Epidermal melanocyte (primary cell): ENCODE results near the gene MYO5A.
"Not testable (repeated sequence)": the region's sequence is repeated elsewhere in the genome, so short reads cannot be mapped to it uniquely, and the experiment has no call there.

Source experiments
- DNase-seq: peaks from one replicate; pipeline ENCODE4 v3.0.0; 2011; ENCODE audit warnings: low spot score; ENCODE audit not compliant: insufficient read length

MYO5A gene

DNA sequence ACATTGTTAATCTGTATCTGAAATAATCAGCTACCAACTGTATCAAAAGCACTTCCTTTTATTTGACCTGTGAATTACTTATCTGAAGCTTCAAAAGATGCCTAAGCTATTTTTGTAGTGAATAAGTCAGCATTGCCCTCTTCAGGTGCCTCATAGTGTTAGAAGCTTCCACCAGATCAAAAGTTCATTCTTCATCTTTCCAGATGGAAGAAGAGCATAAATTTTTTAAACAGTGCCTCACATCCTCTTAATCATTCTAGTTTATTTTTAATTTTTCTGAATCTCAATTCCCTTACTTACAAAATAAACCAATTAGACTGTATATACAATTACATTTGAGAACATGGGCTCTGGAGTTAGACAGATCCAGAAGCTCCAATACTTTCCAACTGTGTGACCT is 65.0 kb downstream of the MYO5A start:
- no peak for DNase-seq

DNA sequence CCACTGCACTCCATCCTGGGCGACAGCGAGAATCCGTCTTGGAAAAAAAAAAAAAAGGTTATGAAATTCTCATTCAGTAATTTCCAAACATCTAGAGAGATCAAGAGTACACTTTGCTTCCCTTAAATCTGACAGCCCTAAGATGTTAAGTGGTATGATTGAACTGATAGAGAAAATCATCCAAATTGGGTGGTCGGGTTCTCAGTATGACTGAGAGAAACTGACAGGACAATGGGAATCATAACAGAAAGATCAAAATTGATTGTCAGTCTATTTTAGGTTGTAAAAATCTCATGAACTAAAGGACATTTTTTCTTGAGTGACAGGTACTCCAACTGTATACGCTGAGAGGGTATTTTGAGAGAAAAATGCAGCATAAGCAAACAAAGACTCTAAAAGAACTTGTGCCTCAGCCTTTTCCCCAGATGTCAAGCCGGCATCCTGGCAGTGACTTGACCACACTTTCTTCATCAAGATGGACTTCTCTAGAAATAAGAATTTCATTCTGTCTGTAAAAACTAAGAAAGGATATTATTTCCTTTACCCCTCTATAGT is 65.8 kb downstream of the MYO5A start:
- DNase-seq: no peak

DNA sequence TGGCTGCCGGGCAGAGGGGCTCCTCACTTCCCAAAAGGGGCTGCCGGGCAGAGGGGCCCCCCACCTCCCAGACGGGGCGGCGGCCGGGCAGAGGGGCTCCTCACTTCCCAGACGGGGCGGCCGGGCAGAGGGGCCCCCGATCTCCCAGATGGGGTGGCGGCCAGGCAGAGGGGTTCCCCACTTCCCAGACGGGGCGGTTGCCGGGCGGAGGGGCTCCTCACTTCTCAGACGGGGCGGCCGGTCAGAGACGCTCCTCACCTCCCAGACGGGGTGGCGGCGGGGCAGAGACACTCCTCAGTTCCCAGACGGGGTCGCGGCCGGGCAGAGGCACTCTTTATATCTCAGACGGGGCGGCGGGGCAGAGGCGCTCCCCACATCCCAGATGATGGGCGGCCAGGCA is 69.0 kb downstream of the MYO5A start:
- DNase-seq: not testable (repeated sequence)

DNA sequence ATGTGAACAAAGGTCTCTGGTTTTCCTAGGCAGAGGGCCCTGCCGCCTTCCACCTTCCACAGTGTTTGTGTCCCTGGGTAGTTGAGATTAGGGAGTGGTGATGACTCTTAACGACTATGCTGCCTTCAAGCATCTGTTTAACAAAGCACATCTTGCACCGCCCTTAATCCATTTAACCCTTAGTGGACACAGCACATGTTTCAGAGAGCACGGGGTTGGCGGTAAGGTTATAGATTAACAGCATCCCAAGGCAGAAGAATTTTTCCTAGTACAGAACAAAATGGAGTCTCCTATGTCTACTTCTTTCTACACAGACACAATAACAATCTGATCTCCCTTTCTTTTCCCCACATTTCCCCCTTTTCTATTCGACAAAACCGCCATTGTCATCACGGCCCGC is 69.4 kb downstream of the MYO5A start:
- not testable (repeated sequence) for DNase-seq

DNA sequence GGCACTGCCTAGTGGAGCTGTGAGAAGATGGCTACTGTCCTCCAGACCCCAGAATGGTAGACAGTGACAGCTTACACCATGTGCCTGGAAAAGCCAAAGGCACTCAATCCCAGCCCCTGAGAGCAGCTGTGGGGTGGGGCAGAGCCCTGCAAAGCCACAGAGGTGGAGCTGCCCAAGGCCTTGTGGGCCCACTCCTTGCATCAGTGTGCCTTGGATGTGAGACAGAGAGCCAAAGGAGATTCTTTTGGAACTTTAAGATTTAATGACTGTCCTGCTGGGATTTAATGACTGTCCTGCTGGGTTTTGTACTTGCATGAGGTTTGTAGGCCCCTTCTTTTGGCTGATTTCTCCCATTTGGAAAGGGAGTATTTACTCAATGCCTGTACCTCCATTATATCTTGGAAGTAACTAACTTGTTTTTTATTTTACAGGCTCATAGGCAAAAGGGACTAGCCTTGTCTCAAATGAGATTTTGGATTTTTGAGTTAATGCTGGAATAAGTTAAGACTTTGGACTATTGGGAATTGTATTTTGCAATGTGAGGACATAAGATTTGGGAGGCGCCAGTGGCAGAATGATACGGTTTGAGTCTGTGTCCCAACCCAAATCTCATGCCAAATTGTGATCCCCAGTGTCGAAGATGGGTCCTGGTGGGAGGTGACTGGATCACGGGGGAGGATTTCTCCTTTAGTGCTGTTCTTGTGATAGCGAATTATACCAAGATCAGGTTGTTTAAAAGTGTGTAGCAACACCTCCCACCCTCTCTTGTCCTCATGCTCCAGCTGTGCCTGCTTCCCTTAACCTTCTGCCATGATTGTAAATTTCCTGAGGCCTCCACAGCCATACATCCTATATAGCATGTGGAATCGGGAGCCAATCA is 80.4 kb downstream of the MYO5A start:
- DNase-seq: no peak

DNA sequence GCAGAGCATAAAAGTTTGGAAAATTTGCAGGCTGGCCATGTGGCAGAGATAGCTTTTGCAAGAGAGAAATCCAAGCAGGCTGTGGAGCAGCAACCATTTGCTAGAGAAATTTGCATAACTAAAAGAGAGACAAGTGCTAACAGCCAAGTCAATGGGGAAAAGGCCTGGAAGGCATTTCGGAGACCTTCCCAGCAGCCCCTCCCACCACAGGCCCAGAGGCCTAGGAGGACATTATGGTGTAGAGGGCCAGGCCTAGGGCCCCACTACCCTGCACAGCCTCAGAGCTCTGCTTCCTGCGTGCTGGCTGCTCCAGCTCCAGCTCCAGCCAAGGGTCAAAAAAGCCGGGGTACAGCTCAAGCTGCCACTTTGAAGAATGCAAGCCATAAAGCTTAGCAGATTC is 82.7 kb downstream of the MYO5A start:
- DNase-seq: no peak

DNA sequence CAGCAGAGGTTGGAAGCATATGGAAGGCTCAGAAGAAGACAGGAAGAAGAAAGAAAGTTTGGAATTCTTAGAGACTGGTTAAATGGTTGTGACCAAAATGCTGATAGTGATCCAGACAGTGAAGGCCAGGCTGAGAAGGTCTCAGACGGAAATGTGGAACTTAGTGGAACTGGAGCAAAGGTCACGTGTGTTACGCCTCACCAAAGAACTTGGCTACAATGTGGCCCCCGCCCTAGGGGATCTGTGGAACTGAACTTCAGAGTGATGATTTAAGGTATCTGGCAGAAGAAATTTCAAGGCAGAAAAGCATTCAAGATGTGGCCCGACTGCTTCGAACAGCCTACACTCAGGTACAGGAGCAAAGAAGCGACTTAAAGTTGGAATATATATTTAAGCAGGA is 83.1 kb downstream of the MYO5A start:
- no peak for DNase-seq

DNA sequence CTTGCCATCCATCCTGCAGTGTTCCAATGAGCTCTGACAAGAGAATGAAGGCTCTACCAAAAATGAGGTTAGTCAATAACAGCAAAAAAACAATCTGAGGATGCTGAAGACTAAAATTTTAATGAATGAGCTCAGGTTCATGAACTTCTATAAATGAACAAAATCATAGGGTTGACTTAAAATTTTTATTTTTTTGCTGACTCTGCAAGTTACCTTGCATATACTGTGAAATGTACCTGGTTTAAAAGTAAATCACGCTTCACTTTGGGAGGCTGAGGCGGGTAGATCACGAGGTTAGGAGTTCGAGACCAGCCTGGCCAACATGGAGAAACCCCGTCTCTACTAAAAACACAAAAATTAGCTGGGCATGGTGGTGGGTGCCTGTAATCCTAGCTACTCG is 85.5 kb downstream of the MYO5A start:
- DNase-seq: not testable (repeated sequence)

DNA sequence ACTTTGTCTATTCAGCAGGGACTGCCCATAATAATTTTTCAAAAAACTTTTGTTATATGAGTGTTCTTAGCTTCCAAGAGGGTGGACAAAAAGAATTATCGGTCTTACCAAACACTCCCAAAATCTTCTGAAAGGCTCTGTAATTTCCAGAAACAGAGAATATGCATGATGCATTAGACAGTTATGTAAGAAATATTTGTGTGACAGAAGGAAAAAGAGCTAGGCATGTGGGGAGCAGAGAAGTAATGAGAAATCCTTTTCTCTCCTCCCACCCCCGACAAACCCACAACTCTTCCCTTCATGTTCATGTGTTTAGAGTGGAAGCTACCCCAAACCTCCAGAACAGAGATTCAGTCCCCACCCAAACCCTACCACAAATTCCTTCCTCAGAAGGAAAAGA is 86.8 kb downstream of the MYO5A start:
- DNase-seq: no peak

DNA sequence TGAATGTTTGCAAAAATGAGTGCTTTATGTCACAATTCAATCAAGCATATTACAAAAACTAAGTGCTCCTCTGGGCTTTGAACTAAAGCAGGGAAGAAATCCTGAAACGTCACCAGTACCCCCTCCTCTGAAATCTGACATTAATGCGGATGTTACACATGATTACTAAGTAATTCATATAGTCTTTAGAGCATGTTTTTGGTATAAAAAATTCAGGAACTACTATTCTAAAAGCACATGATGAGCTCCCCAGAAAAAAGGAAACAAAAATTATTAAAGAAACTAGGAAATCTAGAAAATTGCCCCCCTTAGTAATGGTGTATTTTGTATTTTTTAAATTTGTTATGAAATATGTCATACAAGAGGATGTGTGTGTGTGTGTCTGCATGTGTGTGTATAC is 87.7 kb downstream of the MYO5A start:
- no peak for DNase-seq

DNA sequence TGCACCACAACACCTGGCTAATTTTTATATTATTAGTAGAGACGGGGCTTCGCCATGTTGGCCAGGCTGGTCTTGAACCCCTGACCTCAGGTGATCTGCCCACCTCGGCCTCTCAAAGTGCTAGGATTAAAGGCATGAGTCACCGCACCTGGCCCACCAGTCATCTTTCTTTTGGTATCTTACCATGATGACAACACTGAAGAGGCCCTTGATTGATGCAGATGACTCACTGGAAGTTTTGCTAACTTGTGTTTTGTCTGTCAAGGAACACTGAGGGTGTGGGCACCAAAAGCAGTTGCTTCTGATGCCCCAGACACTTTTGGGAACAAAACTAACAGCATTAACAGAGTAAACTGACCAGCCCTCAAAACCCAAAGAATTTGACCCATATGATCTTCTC is 88.3 kb downstream of the MYO5A start:
- DNase-seq: no peak

DNA sequence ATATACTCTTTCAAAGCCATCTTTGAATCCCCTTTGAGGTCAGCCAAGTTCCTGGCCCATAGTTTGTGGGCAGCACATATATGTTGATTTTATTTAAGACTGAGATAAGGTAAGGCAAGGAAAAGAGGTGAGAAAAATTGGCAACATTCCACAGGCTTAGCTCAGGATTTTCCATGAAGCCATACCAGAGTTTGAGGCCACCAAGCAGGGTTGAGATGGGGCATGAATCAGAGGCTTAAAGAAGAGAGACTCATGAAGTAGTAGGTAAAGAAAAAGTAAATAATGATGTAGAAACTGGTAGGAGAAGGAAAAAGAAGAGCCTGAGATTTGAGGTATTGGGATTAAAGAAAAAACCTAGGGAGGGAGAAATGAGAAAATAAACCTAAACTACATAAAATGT is 89.2 kb downstream of the MYO5A start:
- no peak for DNase-seq

DNA sequence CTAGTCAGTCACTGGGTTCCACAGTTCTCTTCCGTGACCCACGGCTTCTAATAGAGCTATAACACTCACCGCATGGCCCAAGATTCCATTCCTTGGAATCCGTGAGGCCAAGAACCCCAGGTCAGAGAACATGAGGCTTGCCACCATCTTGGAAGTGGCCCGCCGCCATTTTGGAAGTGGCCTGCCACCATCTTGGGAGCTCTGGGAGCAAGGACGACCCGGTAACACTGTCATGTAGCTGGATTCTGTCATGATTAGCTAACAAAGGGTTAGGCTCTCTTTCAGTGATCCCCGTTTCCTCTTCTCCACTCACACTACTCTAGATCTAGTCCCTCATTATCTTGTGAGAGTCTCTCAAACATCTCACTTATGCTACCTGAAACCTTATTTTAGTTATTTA is 89.6 kb downstream of the MYO5A start:
- DNase-seq: not testable (repeated sequence)

DNA sequence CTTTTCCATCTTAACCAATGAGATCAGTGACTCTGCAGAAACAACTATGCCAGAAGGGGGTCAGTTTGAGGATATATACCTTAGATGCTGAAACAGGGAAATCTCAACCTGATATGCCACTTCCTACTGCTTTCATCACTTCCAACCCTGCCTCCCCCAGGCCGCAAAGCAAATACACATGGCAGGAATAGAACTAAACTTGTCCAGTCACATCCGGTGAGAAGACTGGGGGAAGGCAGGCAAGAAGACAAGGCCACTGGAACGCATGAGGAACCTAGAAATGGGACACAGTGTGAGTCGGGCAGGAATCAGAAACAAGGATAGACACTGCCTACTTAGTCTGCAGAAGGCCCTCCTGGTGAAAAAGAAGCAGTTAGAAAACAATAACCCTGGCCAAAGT is 90.6 kb downstream of the MYO5A start:
- no peak for DNase-seq

DNA sequence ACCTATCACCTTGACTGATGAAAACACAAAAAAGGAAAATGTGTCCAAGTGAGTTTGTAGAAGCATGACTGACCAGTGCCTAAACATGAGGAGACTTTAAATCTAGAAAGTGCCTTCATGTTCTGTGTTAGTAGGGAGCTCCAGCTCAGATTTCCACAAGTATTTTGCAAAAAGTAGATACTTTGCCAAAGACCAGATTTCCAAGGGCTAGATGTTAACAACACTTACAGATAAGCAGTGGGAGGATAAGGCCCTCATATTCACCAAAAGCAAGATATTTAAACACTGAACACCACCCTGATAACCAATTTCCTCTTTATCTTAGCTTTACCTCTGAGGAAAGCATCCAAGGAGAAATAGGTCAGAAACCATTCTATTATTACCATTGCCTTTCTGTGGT is 91.0 kb downstream of the MYO5A start:
- no peak for DNase-seq

DNA sequence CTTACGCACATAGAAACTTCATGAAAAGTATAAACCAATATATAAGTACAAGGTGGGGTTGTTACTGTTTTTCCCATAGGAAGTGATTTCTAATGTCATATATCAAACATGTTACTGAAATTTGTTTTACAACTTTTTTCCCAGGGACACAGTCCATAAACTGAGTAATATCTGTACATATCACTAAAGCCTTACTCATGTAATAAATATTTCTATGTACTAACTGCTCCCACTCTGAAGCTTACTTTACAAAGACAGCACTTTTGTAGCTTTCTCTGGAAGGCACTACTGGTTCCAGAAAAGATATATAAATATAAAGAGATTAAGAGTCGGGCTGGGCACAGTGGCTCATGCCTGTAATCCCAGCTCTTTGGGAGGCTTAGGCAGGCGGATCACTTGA is 91.7 kb downstream of the MYO5A start:
- DNase-seq: no peak

DNA sequence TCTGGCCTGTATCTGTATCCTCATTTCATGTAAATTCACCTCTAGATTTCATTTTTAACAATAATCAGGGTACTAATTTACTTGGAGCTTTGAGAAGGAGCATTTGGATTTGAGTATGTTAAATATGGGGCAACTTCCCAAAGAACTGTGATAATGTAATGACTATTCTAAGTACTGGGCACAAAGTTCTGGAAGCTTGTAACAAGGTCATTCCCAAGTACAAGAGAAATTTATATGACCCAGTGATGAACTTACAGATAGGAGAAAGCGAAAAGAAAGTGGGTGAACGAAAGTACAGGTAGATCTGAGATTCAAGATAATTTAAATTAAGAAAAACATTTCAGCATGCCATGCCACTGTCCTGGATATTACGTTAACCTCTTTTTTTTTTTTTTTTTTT is 93.8 kb downstream of the MYO5A start:
- DNase-seq: no peak

DNA sequence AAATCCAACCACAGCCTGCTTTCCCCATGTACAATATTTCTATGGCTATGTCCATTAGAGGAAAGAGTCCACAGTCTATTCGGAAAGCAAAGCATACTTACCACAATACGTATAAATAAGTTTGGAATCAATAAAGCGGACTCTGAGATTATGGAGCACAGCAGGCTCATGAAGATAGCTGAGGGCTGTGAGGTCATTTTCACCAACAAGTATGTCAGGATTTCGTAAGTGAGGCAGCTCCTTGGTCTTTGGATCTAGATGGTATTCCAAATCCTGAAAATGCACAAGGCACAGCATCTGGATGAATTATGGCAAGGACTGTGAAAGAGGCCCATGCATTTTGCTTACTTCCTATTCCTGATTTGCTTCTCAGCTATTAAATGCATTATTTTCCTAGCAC is 100.4 kb downstream of the MYO5A start:
- no peak for DNase-seq

DNA sequence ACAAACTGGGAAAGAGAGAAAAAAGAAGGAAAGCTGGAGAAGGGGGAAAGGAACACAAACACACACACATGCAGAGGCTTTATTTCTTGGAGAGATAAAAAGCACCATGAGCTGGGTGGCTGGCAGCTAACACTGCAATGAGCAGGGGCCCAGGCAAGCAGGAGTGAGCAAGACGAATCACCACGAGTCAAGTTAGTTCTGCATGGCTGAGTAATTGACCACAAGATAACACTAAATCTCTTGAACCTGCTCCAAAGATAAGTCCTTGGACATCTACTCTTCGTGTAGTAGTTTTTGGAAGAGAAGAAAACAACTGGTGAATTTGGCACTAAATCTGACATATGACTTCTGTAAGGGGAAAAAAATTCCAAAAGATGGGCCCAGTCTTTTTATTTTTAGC is 100.9 kb downstream of the MYO5A start:
- DNase-seq: no peak

DNA sequence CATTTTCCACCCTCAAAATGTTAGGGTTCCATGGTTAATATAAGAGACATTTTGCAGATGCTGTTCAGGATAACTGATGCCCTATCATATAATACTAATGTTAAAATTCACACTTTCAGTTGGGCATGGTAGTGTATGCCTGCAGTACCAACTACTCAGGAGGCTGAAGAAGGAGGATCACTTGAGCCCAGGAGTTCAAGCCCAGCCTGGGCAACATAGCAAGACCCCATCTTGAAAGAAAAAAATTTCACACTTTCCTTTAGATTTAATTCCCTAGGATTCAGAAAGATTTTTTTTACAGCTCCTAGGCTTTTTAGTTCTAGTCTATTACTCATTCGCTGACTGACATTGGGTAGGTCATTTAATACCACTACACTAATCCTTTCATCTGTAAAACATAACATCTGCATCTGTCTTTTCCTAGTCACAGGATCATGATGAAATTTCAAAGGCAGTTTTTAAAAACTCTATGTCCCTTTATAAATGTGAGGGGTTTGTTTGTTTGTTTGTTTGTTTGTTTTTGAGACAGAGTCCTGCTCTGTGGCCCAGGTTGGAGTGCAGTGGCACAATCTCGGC is 103.7 kb downstream of the MYO5A start:
- no peak for DNase-seq

DNA sequence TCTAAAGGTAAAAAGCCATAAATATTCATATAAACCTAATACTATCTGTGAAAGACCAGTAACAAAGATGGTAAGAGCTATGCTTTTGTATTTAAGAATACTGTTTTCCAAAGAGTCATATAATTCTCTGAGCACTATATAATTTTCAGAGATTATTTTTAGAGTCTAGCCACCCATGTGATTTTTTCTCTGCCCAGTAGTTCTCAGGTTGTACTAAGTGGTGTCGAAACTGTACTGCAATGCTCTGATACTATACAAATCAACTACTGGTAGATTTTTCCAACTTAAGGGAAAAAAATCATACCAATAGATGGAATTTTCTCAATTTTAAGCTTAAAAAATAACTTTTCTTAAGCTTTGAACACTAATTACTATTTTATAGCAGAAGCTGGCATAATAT is 104.8 kb downstream of the MYO5A start:
- no peak for DNase-seq

DNA sequence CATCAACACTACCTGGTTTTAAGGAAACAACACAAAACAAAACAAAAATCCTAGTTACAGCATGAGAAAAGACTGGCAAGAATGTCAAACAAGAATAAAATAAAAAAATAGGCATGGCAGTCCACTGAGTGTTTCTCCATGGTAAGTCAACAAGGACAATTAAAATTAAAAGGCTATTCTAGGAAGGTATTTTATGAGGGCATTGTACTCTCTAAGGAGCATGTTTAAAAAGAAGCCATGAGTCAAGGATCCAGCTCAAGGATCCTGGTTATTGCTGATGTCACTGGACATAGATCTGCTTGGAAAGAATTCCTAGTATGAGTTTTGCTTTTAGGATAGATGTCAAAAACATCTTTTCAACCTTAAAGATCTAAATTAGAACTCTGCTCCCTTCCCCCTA is 106.7 kb downstream of the MYO5A start:
- no peak for DNase-seq

DNA sequence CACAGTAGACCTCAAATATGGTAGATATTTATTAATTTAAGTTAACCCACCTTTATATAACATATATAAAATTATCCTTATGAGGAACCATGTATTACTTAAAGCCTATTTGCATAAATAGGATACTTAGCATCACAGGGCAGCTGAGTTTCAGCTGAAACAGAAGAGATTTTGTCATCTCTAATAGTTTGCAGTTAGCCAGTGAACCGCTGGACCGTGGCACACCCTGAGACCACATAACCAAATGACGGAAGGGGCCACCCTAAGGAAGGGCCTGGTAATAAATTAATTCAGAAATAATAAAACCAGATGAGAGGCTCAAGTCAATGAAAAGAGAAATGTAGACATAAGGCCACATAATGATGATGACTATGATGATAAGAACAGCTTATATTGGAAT is 107.7 kb downstream of the MYO5A start:
- DNase-seq: no peak
